GM19395 (cell line): ENCODE measurements around the gene CDK14.

Experiments used
- ATAC-seq: cut with Tn5 transposase; IDR thresholded peaks from one replicate; pipeline ENCODE4 v1.9.1; 2021; ENCODE audit warnings: mild to moderate bottlenecking, moderate library complexity; ENCODE audit not compliant: unreplicated experiment

Gene CDK14

GRCh38 chr7:90677486-90678404, 81.6 kb downstream of the CDK14 start:
- no peak for ATAC-seq

- ATAC-seq: no peak
These were observed 82.9 kb downstream of the CDK14 start for GRCh38 chr7:90678986-90679385.

GRCh38 chr7:90680484-90680883, 84.4 kb downstream of the CDK14 start:
- ATAC-seq: no peak

GRCh38 chr7:90681336-90682022, 85.4 kb downstream of the CDK14 start:
- no peak for ATAC-seq

- ATAC-seq: no peak
These were observed 90.0 kb downstream of the CDK14 start for GRCh38 chr7:90686146-90686545.

GRCh38 chr7:90688810-90689209, 92.7 kb downstream of the CDK14 start:
- no peak for ATAC-seq

GRCh38 chr7:90689260-90689659, 93.1 kb downstream of the CDK14 start:
- ATAC-seq: no peak

GRCh38 chr7:90690159-90690858, 94.2 kb downstream of the CDK14 start:
- ATAC-seq: no peak

GRCh38 chr7:90692396-90692795, 96.3 kb downstream of the CDK14 start:
- ATAC-seq: no peak

GRCh38 chr7:90692947-90693346, 96.8 kb downstream of the CDK14 start:
- no peak for ATAC-seq

- ATAC-seq: no peak
These were observed 97.8 kb downstream of the CDK14 start for GRCh38 chr7:90693939-90694338.

GRCh38 chr7:90698616-90699015, 102.5 kb downstream of the CDK14 start:
- no peak for ATAC-seq

- ATAC-seq: peak; percentile 67
These were observed 104.9 kb downstream of the CDK14 start for GRCh38 chr7:90701021-90701420.

GRCh38 chr7:90701771-90702170, 105.7 kb downstream of the CDK14 start:
- ATAC-seq: no peak

GRCh38 chr7:90705391-90706071, 109.4 kb downstream of the CDK14 start:
- ATAC-seq: no peak

- no peak for ATAC-seq
These were observed 110.1 kb downstream of the CDK14 start for GRCh38 chr7:90706072-90706716.

GRCh38 chr7:90708841-90709317, 112.8 kb downstream of the CDK14 start:
- peak; percentile 77 for ATAC-seq

- peak; percentile 60 for ATAC-seq
These were observed 113.7 kb downstream of the CDK14 start for GRCh38 chr7:90709501-90710465.

- peak; percentile 6 for ATAC-seq
These were observed 114.3 kb downstream of the CDK14 start for GRCh38 chr7:90710466-90710850.
